Endothelial cell of umbilical vein (primary cell): ENCODE results near the gene WDR47. TPM values are rescaled to one million over a fixed set of nuclear protein-coding genes. Genes with fewer than 3 reads are reported as not detected.

ENCODE experiments used
- BruUV-seq: library from RNA; stranded (reverse); fragments of 400-500 nt; replicated peaks from 2 replicates; lab custom pipeline; 2021; lab: Mats Ljungman, UMichigan
- CTCF ChIA-PET: fragments of 300-600, 350-600 bp; sonication (Branson Sonifier 250); formaldehyde crosslinking; loops from one replicate; lab custom pipeline; 2021; ENCODE audit warnings: antibody characterized with exemption, inconsistent platforms; lab: Charles Lee
- POLR2A ChIA-PET: fragments of 300-600, 350-600 bp; sonication (Branson Sonifier 250); formaldehyde crosslinking; loops from one replicate; lab custom pipeline; 2021; ENCODE audit warnings: antibody characterized with exemption, inconsistent platforms; lab: Charles Lee
- DNase-seq: peaks from one replicate; pipeline ENCODE4 v3.0.0-alpha.2; 2011; ENCODE audit warnings: low read depth, low spot score
- FAIRE-seq: peaks from 2 replicates; lab custom pipeline; 2011; peaks lifted over from hg19 to GRCh38; lab: Jason Lieb, UNC
- H2AFZ ChIP-seq: 2 replicates; pipeline ENCODE4 v1.6.0; 2012; ENCODE audit warnings: low read depth, low read length, control low read depth, inconsistent platforms
- H3K27ac ChIP-seq: 2 replicates; pipeline ENCODE4 v1.5.1; 2011; ENCODE audit warnings: low read depth, mild to moderate bottlenecking, control low read depth, low read length, moderate library complexity; ENCODE audit not compliant: insufficient read depth
- H3K27me3 ChIP-seq, 2 experiments: 2 replicates each; pipeline versions ENCODE4 v1.6.0 to v1.6.1; 2011; ENCODE audit warnings: low read length in 2 of 2, mixed read lengths in 1 of 2; ENCODE audit not compliant: control insufficient read depth in 2 of 2, insufficient read depth in 2 of 2
- H3K36me3 ChIP-seq, 2 experiments: 2 replicates in 1 of 2; 3 replicates in 1 of 2; pipeline ENCODE4 v1.5.1; 2011; ENCODE audit warnings: low read length in 2 of 2, mild to moderate bottlenecking in 1 of 2, moderate library complexity in 1 of 2; ENCODE audit not compliant: control insufficient read depth in 2 of 2, insufficient read depth in 2 of 2; ENCODE audit errors: extremely low read depth in 1 of 2
- H3K4me1 ChIP-seq: 3 replicates; pipeline ENCODE4 v1.5.1; 2011; ENCODE audit warnings: mild to moderate bottlenecking, low read length; ENCODE audit not compliant: control insufficient read depth, insufficient read depth; ENCODE audit errors: extremely low read depth
- H3K4me2 ChIP-seq: 2 replicates; pipeline ENCODE4 v1.6.1; 2011; ENCODE audit warnings: low read length, control low read depth, mixed read lengths; ENCODE audit not compliant: insufficient read depth
- H3K4me3 ChIP-seq, 3 experiments: fragments of 200-600 bp in 1 of 3; sonication (generic), shearing (Covaris generic) in 1 of 3; replicated peaks in 1 of 3; 2 replicates each; pipeline ENCODE4 v1.5.1; 2011 to 2016; ENCODE audit warnings: control low read depth in 3 of 3, low read length in 3 of 3, mild to moderate bottlenecking in 2 of 3, inconsistent platforms in 1 of 3, low read depth in 1 of 3, moderate library complexity in 1 of 3; ENCODE audit not compliant: insufficient read depth in 1 of 3
- H3K79me2 ChIP-seq: 2 replicates; pipeline ENCODE4 v1.6.0; 2012; ENCODE audit warnings: low read length, inconsistent platforms; ENCODE audit not compliant: control insufficient read depth, insufficient read depth
- H3K9ac ChIP-seq: replicated peaks from 2 replicates; pipeline ENCODE3; 2011; ENCODE audit warnings: low read length, control low read depth; ENCODE audit not compliant: insufficient read depth; ENCODE audit errors: extremely low read depth
- H3K9me1 ChIP-seq: replicated peaks from 3 replicates; pipeline ENCODE4 v1.6.0; 2011; ENCODE audit warnings: mild to moderate bottlenecking, low read length; ENCODE audit not compliant: control insufficient read depth, insufficient read depth; ENCODE audit errors: extremely low read depth
- H3K9me3 ChIP-seq: replicated peaks from 2 replicates; pipeline ENCODE4 v1.5.1; 2012; ENCODE audit warnings: low read length, inconsistent platforms; ENCODE audit not compliant: control insufficient read depth, insufficient read depth
- H4K20me1 ChIP-seq: replicated peaks from 2 replicates; pipeline ENCODE3; 2011; ENCODE audit warnings: mild to moderate bottlenecking, low read length; ENCODE audit not compliant: control insufficient read depth, insufficient read depth; ENCODE audit errors: extremely low read depth
- EZH2 ChIP-seq: IDR thresholded peaks from 2 replicates; pipeline ENCODE4 v1.6.1; 2012; ENCODE audit warnings: borderline replicate concordance, low read depth, mild to moderate bottlenecking, moderate library complexity, low read length, inconsistent platforms; ENCODE audit not compliant: severe bottlenecking
- FOS ChIP-seq: IDR thresholded peaks from 2 replicates; pipeline ENCODE4 v1.6.1; 2011; ENCODE audit warnings: mild to moderate bottlenecking, low read length, moderate library complexity, borderline replicate concordance; ENCODE audit not compliant: insufficient read depth
- GATA2 ChIP-seq: IDR thresholded peaks from 2 replicates; pipeline ENCODE4 v1.7.0; 2011; ENCODE audit warnings: low read depth, mild to moderate bottlenecking, moderate library complexity, mixed read lengths, low read length; ENCODE audit not compliant: insufficient read length, insufficient read depth
- JUN ChIP-seq: IDR thresholded peaks from 2 replicates; pipeline ENCODE4 v1.6.1; 2011; ENCODE audit warnings: borderline replicate concordance, low read depth; ENCODE audit not compliant: insufficient read length, insufficient read depth
- MAX ChIP-seq: IDR thresholded peaks from 2 replicates; pipeline ENCODE4 v1.6.1; 2011; ENCODE audit not compliant: insufficient read depth, insufficient read length
- MYC ChIP-seq: IDR thresholded peaks from one replicate; pipeline ENCODE4 v1.6.1; 2011; ENCODE audit warnings: mild to moderate bottlenecking, low read depth, low read length
- POLR2A ChIP-seq: IDR thresholded peaks from 2 replicates; pipeline ENCODE4 v1.6.1; 2012; ENCODE audit warnings: low read depth, mild to moderate bottlenecking, control low read depth, low read length
- POLR2AphosphoS5 ChIP-seq: IDR thresholded peaks from 2 replicates; pipeline ENCODE4 v1.6.1; 2012; ENCODE audit warnings: low read depth, mild to moderate bottlenecking, control low read depth, low read length, moderate library complexity; ENCODE audit not compliant: insufficient read depth
- dilution Hi-C: fragments of 300-500 bp; cut with MboI; formaldehyde crosslinking; loops from one replicate; pipeline ENCODE4 v1.15.0; 2019; ENCODE audit warnings: low sequenced_read_pairs; ENCODE audit not compliant: extremely low pct_ligation_motif_present
- intact Hi-C: fragments of 100-400 bp; cut with micrococcal nuclease; formaldehyde crosslinking; loops from one replicate; pipeline ENCODE4 v1.10.0; 2022
- polyA plus RNA-seq, 4 experiments: library from polyadenylated mRNA; depleted of rRNA in 3 of 4; stranded (reverse) in 3 of 4; unstranded in 1 of 4; fragments of >200 nt; gene quantifications; 2 replicates each; pipeline versions ENCODE4 v1.2.1 to v1.2.3, GENCODE V29; 2011 to 2012; ENCODE audit warnings: missing spikeins in 1 of 4
- total RNA-seq: library from RNA; stranded (reverse); gene quantifications from 2 replicates; pipeline ENCODE4 v1.2.3, GENCODE V29; 2021
- TF ChIP-seq, protein P1 (sequence below), 2 donors: IDR thresholded peaks; 1 replicate in 1 of 2; 2 replicates in 1 of 2; pipeline ENCODE4 v1.5.1; 2011; ENCODE audit warnings: low read length in 2 of 2, mild to moderate bottlenecking in 2 of 2, moderate library complexity in 2 of 2, control low read depth in 1 of 2, inconsistent platforms in 1 of 2, low read depth in 1 of 2; ENCODE audit not compliant: insufficient read depth in 1 of 2; ENCODE audit errors: extremely low read depth in 1 of 2

WDR47 gene
- total and polyA plus RNA-seq, 2 donors (not counting 3 experiments of a cell fraction or from before 2014, with no cell fraction given) = 9.1 to 19.0 TPM

DNA sequence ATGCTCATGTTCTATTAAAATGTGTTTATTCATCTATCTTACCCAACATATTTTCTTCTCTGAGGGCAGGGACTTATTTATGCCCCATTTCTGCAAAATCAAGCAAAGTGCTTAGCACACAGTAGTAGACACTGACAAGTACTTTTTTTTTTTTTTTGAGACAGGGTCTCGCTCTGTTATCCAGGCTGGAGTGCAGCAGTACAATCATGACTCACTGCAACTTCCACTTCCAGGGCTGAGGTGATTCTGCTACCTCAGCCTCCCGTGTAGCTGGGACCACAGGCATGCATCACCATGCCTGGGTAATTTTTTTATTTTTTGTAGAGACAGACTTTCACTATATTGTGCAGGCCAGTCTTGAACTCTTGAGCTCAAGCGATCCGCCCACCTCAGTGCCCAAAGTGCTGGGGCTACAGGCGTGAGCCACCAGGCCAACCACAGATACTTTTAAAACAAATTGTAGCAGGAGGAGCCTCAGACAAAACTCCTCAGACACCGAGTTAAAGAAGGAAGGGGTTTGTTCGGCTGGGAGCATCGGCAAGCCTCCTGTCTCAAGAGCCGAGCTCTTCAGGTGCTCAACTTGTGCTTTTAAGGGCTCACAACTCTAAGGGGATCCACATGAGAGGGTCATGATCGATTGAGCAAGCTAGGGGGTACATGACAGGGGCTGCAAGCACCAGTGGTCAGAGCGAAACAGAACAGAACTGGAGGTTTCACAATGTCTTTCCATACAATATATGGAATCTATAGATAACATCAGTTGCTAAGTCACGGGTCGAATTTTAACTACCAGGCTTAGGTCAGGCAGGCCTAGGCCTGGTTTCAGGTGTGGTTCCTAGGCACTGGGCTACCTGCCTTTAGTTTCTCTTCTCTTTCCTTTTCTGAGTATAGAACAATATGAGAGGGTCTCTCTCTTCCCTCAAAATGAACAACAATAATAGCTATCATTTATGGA, 42.9 kb upstream of the WDR47 start:
- peaks cover 9% of the 10 kb centered on the region for H3K4me1 ChIP-seq
- POLR2A ChIA-PET = interaction anchor here (0.6 to 1.1 kb wide), 2 partner anchors 15 to 28 kb away, joined by 3 read pairs; no protein-coding TSS in a partner anchor
- no peaks in the 10 kb centered on the region for H3K27me3 ChIP-seq
- CTCF ChIA-PET = interaction anchor here (0.8 to 3.0 kb wide), 4 partner anchors 11 to 28 kb away, joined by 4 to 14 read pairs (median 8); a partner anchor contains a TSS
- no peaks in the 10 kb centered on the region for H3K79me2 ChIP-seq
- no peak overlapping the region for H3K4me3 ChIP-seq
- H3K4me2 ChIP-seq = no peak overlapping the region
- BruUV-seq = no TSS peak
- no peak overlapping the region for H3K9ac ChIP-seq
- no peaks in the 10 kb centered on the region for H4K20me1 ChIP-seq
- H3K36me3 ChIP-seq = no peaks in the 10 kb centered on the region
- DNase-seq (no peak), FAIRE-seq (no peak)
- TF ChIP-seq GATA2 = no peak
- TF ChIP-seq MYC = no peak
- TF ChIP-seq, protein P1, sequence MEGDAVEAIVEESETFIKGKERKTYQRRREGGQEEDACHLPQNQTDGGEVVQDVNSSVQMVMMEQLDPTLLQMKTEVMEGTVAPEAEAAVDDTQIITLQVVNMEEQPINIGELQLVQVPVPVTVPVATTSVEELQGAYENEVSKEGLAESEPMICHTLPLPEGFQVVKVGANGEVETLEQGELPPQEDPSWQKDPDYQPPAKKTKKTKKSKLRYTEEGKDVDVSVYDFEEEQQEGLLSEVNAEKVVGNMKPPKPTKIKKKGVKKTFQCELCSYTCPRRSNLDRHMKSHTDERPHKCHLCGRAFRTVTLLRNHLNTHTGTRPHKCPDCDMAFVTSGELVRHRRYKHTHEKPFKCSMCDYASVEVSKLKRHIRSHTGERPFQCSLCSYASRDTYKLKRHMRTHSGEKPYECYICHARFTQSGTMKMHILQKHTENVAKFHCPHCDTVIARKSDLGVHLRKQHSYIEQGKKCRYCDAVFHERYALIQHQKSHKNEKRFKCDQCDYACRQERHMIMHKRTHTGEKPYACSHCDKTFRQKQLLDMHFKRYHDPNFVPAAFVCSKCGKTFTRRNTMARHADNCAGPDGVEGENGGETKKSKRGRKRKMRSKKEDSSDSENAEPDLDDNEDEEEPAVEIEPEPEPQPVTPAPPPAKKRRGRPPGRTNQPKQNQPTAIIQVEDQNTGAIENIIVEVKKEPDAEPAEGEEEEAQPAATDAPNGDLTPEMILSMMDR (IDR thresholded peaks at IDR 0.05; ENCODE audit: extremely low read depth in 1 of 2, insufficient read depth in 1 of 2, low read depth in 1 of 2, low read length in 2 of 2) = no peak
- no peak for TF ChIP-seq JUN
- TF ChIP-seq FOS = no peak
- TF ChIP-seq EZH2 = no peak
- TF ChIP-seq MAX = no peak
- TF ChIP-seq POLR2A = no peak
- TF ChIP-seq POLR2AphosphoS5 = no peak
- dilution Hi-C loops (no loop called here), intact Hi-C loops (no loop called here)
- no peak overlapping the region for H3K27ac ChIP-seq
- H3K9me3 ChIP-seq = no peaks in the 10 kb centered on the region
- H2AFZ ChIP-seq = no peak overlapping the region
- H3K9me1 ChIP-seq = no peaks in the 10 kb centered on the region
